ENCODE results near the gene LRRFIP2.
"Not testable (repeated sequence)": the region's sequence is repeated elsewhere in the genome, so short reads cannot be mapped to it uniquely, and the experiment has no call there.

The LRRFIP2 gene

GRCh38 chr3:37143821-37144220, 30.6 kb downstream of the LRRFIP2 start:
- DNase-seq: no peak

- no peak for DNase-seq
These were observed 32.7 kb downstream of the LRRFIP2 start for GRCh38 chr3:37141676-37142075.

GRCh38 chr3:37140899-37141541, 33.4 kb downstream of the LRRFIP2 start:
- DNase-seq: no peak

GRCh38 chr3:37139567-37140052, 34.8 kb downstream of the LRRFIP2 start:
- no peak for DNase-seq

DNA sequence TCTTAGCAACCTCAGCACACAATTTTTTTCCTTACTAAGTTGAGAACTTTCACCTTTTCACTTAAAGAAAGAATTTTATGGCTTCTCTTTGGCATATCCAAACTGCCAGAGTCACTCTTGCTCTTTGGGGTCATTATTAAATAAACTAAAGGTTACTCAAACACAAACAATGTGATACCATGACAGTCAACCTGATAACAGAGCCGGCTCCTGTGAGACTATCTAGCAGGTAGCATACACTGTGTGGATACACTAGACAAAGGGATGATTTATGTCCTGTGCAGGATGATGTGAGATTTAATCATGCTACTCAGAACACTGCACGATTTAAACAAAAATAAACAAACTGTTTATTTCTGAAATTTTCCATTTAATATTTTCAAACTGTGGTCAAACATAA, 35.6 kb downstream of the LRRFIP2 start:
- DNase-seq: no peak

DNA sequence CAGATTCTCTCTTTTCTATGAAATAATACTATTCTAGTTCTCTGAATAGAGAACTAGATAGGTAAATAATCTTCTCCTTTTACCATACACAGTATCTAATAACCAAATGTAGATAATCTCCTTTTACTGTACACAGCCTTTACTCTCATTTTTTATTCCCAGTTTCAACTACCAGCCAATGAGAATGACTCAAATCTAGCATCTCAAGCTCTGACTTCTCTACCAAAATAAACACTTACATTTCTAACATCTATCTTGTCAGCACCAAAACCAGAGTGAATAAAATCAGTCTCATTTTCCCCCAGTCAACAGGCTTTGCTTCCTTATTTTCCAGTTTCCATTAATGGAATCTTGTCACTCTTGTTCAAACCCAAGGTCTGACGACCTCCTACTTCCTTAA, 36.9 kb downstream of the LRRFIP2 start:
- DNase-seq: no peak

- DNase-seq: no peak
These were observed 38.3 kb downstream of the LRRFIP2 start for GRCh38 chr3:37136067-37136466.

- no peak for DNase-seq
These were observed 38.8 kb downstream of the LRRFIP2 start for GRCh38 chr3:37135561-37135960.

- no peak for DNase-seq
These were observed 42.0 kb downstream of the LRRFIP2 start for GRCh38 chr3:37132334-37132733.

DNA sequence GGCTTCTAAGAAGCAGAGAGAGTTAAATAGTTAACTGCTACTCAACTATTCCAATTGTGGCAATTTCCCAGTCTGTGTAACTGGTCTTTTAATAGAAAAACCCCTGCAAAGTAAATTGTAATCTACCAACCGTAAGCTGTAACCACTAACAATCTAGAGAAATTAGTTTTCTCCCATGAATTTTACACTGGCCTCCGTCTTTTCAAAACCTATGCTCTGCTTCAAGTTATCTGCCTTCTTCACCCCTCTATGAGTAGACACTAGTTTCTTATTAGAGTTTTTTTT, 42.6 kb downstream of the LRRFIP2 start:
- no peak for DNase-seq

DNA sequence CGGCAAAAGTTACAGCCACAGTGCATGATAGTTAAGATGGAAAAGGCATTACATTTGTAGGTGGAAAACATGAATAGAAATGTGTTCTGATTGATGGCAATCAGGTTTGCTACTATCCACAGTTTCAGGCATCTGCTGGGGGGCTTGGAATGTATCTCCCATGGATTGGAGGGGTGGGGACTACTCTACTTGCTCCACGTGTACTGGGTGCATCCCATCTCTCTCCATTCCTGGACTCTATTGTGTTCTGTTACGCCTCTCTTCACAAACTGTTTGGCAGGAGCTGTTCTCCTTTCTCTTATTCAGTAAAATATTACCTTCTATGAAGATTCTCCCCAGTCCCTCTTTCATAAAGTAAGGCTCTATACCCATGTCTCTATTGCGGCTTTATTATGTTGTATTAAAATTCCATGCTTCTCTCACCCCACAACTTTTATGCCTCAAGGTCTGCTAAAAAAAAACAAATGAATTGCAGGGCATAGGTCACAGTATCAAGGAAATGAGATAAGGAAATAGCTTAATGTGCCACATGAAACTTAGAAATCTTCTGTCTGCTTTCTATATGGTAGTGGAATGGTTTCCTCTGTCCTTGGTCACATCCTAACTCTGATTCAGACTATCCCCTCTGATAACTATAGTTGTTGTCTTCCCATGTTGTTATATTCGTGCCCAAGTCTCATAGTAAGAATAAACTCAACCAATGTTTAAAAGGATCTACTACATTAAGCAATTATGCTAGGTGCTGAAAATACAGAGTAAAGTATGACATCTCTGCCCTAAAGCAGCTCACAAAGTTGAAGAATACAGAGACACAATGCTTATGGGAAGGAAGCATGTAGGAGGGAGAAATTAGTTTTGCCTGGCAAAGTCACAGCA, 43.2 kb downstream of the LRRFIP2 start:
- no peak for DNase-seq

- no peak for DNase-seq
These were observed 43.9 kb downstream of the LRRFIP2 start for GRCh38 chr3:37130448-37130847.

GRCh38 chr3:37129871-37130270, 44.5 kb downstream of the LRRFIP2 start:
- DNase-seq: no peak

DNA sequence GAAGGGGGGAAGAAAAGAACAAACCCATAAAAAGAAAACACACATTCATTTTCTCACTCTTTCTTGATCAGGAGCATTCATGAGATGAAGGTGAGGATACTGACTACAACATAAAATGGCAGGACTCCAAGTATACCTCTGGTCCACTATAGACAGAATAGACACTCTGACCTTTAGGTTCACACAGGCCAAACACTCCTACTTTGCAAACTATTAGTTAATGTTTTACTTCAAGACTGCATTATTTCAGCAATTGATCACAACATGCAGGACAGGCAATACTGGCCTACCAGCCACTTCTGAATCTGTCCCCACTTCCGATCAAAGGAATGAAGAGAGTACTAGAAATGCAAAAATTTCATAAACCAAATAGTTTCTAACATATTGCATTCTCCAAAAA, 47.0 kb downstream of the LRRFIP2 start:
- no peak for DNase-seq

GRCh38 chr3:37126856-37127255, 47.5 kb downstream of the LRRFIP2 start:
- DNase-seq: no peak

- DNase-seq: no peak
These were observed 48.9 kb downstream of the LRRFIP2 start for GRCh38 chr3:37125195-37126073.

GRCh38 chr3:37124435-37124834, 49.9 kb downstream of the LRRFIP2 start:
- no peak for DNase-seq

DNA sequence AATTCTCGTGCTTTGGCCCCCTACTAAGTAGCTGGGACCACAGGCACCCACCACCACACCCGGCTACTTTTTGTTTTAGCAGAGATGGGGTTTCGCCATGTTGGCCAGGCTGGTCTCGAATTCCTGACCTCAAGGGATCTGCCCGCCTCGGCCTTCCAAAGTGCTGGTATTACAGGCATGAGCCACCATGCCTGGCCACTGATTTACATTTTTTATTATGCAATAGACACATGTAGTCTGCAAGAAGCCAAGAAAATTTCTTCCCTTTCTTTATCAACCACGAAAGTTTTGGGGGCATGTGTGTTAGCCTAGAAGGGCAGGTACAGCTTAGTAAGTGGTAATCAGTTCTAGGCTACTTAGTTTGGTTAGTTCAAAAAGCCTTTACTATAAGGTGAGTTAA, 51.1 kb downstream of the LRRFIP2 start:
- DNase-seq: no peak

DNA sequence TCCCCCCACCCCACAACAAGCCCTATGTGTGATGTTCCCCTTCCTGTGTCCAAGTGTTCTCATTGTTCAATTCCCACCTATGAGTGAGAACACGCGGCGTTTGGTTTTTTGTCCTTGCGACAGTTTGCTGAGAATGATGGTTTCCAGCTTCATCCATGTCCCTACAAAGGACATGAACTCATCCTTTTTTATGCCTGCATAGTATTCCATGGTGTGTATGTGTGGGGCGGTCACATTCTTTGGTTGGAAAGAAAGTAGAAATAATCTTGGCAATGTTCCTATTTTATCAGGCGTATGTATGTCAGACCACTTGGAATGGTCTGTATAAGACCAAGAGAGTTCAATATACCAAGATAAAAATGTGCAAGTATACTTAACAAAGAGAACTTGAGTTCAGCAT, 52.3 kb downstream of the LRRFIP2 start:
- DNase-seq: not testable (repeated sequence)

DNA sequence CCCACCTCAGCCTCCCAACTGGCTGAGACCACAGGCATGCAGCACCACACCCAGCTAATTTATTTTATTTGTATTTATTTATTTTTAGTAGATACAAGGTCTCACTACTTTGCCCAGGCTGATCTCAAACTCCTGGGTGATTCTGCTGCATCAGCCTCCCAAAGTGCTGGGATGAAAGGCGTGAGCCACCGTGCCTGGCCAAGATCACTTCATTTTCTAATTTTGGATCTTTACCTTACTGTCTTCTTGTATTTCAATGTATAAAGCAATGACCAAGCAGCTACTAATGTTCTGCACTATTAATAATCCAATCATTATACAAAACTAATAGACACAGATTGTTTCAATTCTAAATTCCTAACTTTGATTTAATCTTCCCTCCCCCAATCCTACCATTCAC, 56.2 kb downstream of the LRRFIP2 start:
- no peak for DNase-seq

- no peak for DNase-seq
These were observed 56.8 kb downstream of the LRRFIP2 start for GRCh38 chr3:37117548-37117947.

- no peak for DNase-seq
These were observed 57.4 kb downstream of the LRRFIP2 start for GRCh38 chr3:37116998-37117397.

DNA sequence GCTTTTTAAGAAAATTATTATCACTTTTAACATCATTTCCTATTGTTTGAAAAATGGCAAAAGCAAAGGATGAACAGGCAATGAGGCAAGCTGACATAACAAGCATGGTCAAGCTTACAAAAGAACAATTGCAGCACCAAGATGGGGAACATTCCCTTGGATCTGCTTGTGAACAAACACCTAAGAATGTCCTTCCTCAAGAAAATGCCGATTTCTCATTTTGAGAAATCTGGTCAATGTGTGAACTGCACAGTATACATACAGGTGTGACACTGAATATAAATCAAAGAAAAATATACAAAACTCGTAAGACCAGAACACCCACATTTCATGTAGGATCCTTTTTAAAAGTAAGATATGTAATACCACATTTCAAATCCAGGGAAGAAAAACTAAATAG, 58.9 kb downstream of the LRRFIP2 start:
- no peak for DNase-seq
